DND-41 (cell line): ENCODE results near the gene ACTA2.

Experiments used
- ATAC-seq: fragments of 200-7000 bp; cut with Tn5 transposase; 3 replicates; pipeline ENCODE4 v1.9.1; 2021; ENCODE audit warnings: low read depth; ENCODE audit not compliant: insufficient read depth
- DNase-seq: peaks from one replicate; pipeline ENCODE4 v3.0.0-alpha.2; 2020
- H2AFZ ChIP-seq: 2 replicates; pipeline ENCODE4 v1.6.0; 2012; ENCODE audit warnings: low read depth, low read length
- H3K27ac ChIP-seq: 2 replicates; pipeline ENCODE4 v1.5.1; 2012; ENCODE audit warnings: low read length, inconsistent platforms
- H3K27me3 ChIP-seq: fragments of 200-600 bp; sonication (generic); 2 replicates; pipeline ENCODE4 v1.6.0; 2012; ENCODE audit warnings: low read length, mild to moderate bottlenecking, inconsistent platforms; ENCODE audit not compliant: insufficient read depth, poor library complexity
- H3K36me3 ChIP-seq: 2 replicates; pipeline ENCODE4 v1.5.1; 2012; ENCODE audit warnings: low read length, inconsistent platforms; ENCODE audit not compliant: insufficient read depth
- H3K4me1 ChIP-seq: 2 replicates; pipeline ENCODE4 v1.5.1; 2012; ENCODE audit warnings: mild to moderate bottlenecking, low read length; ENCODE audit not compliant: insufficient read depth
- H3K4me2 ChIP-seq: 2 replicates; pipeline ENCODE4 v1.6.0; 2012; ENCODE audit warnings: mild to moderate bottlenecking, moderate library complexity, low read length, inconsistent platforms; ENCODE audit not compliant: insufficient read depth
- H3K4me3 ChIP-seq, 2 experiments: fragments of 200-600 bp in 1 of 2; shearing (Covaris generic) in 1 of 2; 2 replicates each; pipeline ENCODE4 v1.5.1; 2012 to 2016; ENCODE audit warnings: inconsistent platforms in 2 of 2, low read length in 2 of 2, mild to moderate bottlenecking in 2 of 2, low read depth in 1 of 2, moderate library complexity in 1 of 2
- H3K79me2 ChIP-seq: 2 replicates; pipeline ENCODE4 v1.6.0; 2012; ENCODE audit warnings: low read length, inconsistent platforms; ENCODE audit not compliant: insufficient read depth
- H3K9ac ChIP-seq: 2 replicates; pipeline ENCODE4 v1.6.0; 2012; ENCODE audit warnings: low read depth, mild to moderate bottlenecking, inconsistent platforms, low read length, moderate library complexity
- H3K9me3 ChIP-seq: 2 replicates; pipeline ENCODE4 v1.5.1; 2012; ENCODE audit warnings: low read length, moderate library complexity, mild to moderate bottlenecking, inconsistent platforms; ENCODE audit not compliant: insufficient read depth, severe bottlenecking
- H4K20me1 ChIP-seq: 2 replicates; pipeline ENCODE4 v1.6.0; 2012; ENCODE audit warnings: low read length; ENCODE audit not compliant: insufficient read depth
- CTCF ChIP-seq: IDR thresholded peaks from 2 replicates; pipeline ENCODE4 v1.5.1; 2012; ENCODE audit warnings: borderline replicate concordance, low read length, moderate library complexity, mild to moderate bottlenecking; ENCODE audit not compliant: poor library complexity, severe bottlenecking; ENCODE audit errors: extremely low read depth
- EZH2 ChIP-seq: IDR thresholded peaks from 3 replicates; pipeline ENCODE4 v1.6.1; 2012; ENCODE audit warnings: borderline replicate concordance, low read depth, mild to moderate bottlenecking, moderate library complexity, low read length, inconsistent platforms; ENCODE audit not compliant: severe bottlenecking

The ACTA2 gene

GRCh38 chr10:88987840-88988239 lies 35.3 kb upstream of the ACTA2 start:
- Histone ChIP-seq H3K27ac (no peak overlapping the region), H4K20me1 (no peaks in the 10 kb centered on the region), H3K9me3 (no peaks in the 10 kb centered on the region), H3K27me3 (no peaks in the 10 kb centered on the region), H2AFZ (no peak overlapping the region), H3K4me2 (no peak overlapping the region), H3K4me3 (no peak overlapping the region), H3K9ac (no peak overlapping the region), H3K79me2 (no peaks in the 10 kb centered on the region), H3K36me3 (no peaks in the 10 kb centered on the region), H3K4me1 (peaks cover 33% of the 10 kb centered on the region)
- DNase-seq (no peak), ATAC-seq (no peak)
- TF ChIP-seq CTCF (no peak), EZH2 (no peak)

- peaks cover 27% of the 10 kb centered on the region for H3K4me1 ChIP-seq
- DNase-seq: peak; percentile 24
- no peaks in the 10 kb centered on the region for H3K9me3 ChIP-seq
- peak overlapping the region; percentile 14; the same call in 1 of the 2 replicates for H2AFZ ChIP-seq
- no peak; the same call in 2 of the 3 replicates for ATAC-seq
- H3K27me3 ChIP-seq: no peaks in the 10 kb centered on the region
- H3K9ac ChIP-seq: no peak overlapping the region
- TF ChIP-seq CTCF (no peak), EZH2 (no peak)
- no peaks in the 10 kb centered on the region for H3K36me3 ChIP-seq
- H3K4me3 ChIP-seq: no peak overlapping the region
- H4K20me1 ChIP-seq: no peaks in the 10 kb centered on the region
- no peak overlapping the region for H3K27ac ChIP-seq
- H3K4me2 ChIP-seq: no peak overlapping the region
- no peaks in the 10 kb centered on the region for H3K79me2 ChIP-seq
Measured at GRCh38 chr10:88987243-88987725, 34.7 kb upstream of the ACTA2 start.

GRCh38 chr10:88986549-88987242 lies 34.1 kb upstream of the ACTA2 start:
- Histone ChIP-seq H3K4me3 (no peak overlapping the region), H3K27me3 (no peaks in the 10 kb centered on the region), H2AFZ (no peak overlapping the region), H3K36me3 (no peaks in the 10 kb centered on the region), H3K79me2 (no peaks in the 10 kb centered on the region), H3K9ac (no peak overlapping the region), H3K4me1 (peaks cover 21% of the 10 kb centered on the region), H3K9me3 (no peaks in the 10 kb centered on the region), H3K27ac (no peak overlapping the region; the same call in 1 of the 2 replicates), H3K4me2 (no peak overlapping the region), H4K20me1 (no peaks in the 10 kb centered on the region)
- peak; percentile 28 for DNase-seq
- no peak for ATAC-seq
- TF ChIP-seq CTCF (peak; percentile 72), EZH2 (no peak)
